Measurements from ENCODE around the gene MVB12A. TPM values are rescaled to one million over a fixed set of nuclear protein-coding genes. Genes with fewer than 3 reads are reported as not detected.

MVB12A gene
- total and polyA plus RNA-seq, 2 of the 8 experiments (the other 6 are each of a cell fraction or from before 2014, with no cell fraction given): 37.9 to 76.6 TPM

GRCh38 chr19:17441241-17442021 lies 21.6 kb downstream of the MVB12A start (continued):
- peak; percentile 24; the same call in 1 of the 2 replicates for TF ChIP-seq YY1 (IDR thresholded peaks at IDR 0.05; ENCODE audit: low read depth, low read length)
- peak; percentile 84 for TF ChIP-seq RAD21 (IDR thresholded peaks at IDR 0.05 in 1 of 2, conservative IDR thresholded peaks at IDR 0.05 in 1 of 2; ENCODE audit: low read depth in 2 of 2, low read length in 2 of 2)
- no peak for TF ChIP-seq RFX5 (IDR thresholded peaks at IDR 0.05; ENCODE audit: borderline replicate concordance, low read depth, low read length)
- no peak for TF ChIP-seq CEBPB (IDR thresholded peaks at IDR 0.05; ENCODE audit: low read depth, low read length)
- TF ChIP-seq BACH1 (IDR thresholded peaks at IDR 0.05; ENCODE audit: low read length): no peak
- no peak for TF ChIP-seq SIRT6 (IDR thresholded peaks at IDR 0.05; ENCODE audit: low read length)
- no peak for TF ChIP-seq POLR2AphosphoS5 (IDR thresholded peaks at IDR 0.05; ENCODE audit: low read depth, low read length)
- no peak for TF ChIP-seq SP4 (IDR thresholded peaks at IDR 0.05; ENCODE audit: low read length)
